Transverse colon (tissue), 4 donors: ENCODE measurements around the gene DYNC2LI1.

Experiments used
- CTCF ChIP-seq, 5 experiments: fragments of 200-600 bp in 3 of 5; fragments of 450-650 bp in 2 of 5; sonication (generic) in 3 of 5; IDR thresholded peaks; 1 replicate in 2 of 5; 2 replicates in 3 of 5; pipeline ENCODE4 v1.5.1; 2016 to 2017; ENCODE audit warnings: antibody characterized with exemption in 5 of 5, inconsistent platforms in 3 of 5, mild to moderate bottlenecking in 2 of 5, moderate library complexity in 1 of 5
- POLR2AphosphoS5 ChIP-seq, 3 donors: sonication (generic); formaldehyde crosslinking; IDR thresholded peaks; one replicate each; pipeline ENCODE4 v1.6.1; 2016; ENCODE audit warnings: antibody characterized with exemption in 3 of 3

- no peak for TF ChIP-seq CTCF (IDR thresholded peaks at IDR 0.05)
- TF ChIP-seq POLR2AphosphoS5 (IDR thresholded peaks at IDR 0.05): no peak
Measured at GRCh38 chr2:43810888-43811287, 37.0 kb downstream of the DYNC2LI1 start.
